Measurements from ENCODE around the gene CTIF.

Gene CTIF

DNA sequence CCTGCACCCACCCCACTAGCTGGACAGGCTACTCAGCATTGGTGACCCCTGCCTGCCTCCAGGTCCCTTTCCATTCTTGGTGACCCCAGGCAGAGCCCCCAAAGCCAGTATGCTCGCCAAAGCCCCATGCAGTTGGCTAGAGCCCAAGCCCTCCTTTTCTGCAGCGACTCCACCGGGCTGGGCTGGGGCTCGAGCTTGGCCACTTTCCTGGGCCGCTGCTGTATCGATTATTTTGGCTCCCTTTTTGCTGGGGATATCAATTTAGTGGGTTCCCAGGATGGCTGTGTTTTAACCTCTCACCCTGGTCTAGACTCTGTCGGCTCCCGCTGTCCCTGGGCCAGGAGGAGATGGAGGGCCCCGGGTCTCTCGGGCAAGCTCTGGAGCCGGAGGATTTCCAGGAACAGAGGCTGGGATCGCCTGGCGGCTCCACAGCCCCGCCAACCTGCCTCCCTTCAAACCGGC is 335.9 kb downstream of the CTIF start:
- DNase-seq (ENCODE audit: low read depth in 1 of 2, low spot score in 1 of 2), result no peak

GRCh38 chr18:48875314-48875941 is 336.6 kb downstream of the CTIF start:
- DNase-seq (ENCODE audit: low read depth in 1 of 2, low spot score in 1 of 2), result no peak

GRCh38 chr18:48875942-48876511 is 337.2 kb downstream of the CTIF start:
- DNase-seq (ENCODE audit: low read depth in 1 of 2, low spot score in 1 of 2), result no peak

GRCh38 chr18:48876590-48876989 is 337.8 kb downstream of the CTIF start:
- no peak for DNase-seq (ENCODE audit: low read depth in 1 of 2, low spot score in 1 of 2)

- no peak for DNase-seq (ENCODE audit: low read depth in 1 of 2, low spot score in 1 of 2)
These were observed 339.1 kb downstream of the CTIF start for GRCh38 chr18:48877941-48878340.

GRCh38 chr18:48878471-48878870 is 339.6 kb downstream of the CTIF start:
- DNase-seq (ENCODE audit: low read depth in 1 of 2, low spot score in 1 of 2), result no peak

DNA sequence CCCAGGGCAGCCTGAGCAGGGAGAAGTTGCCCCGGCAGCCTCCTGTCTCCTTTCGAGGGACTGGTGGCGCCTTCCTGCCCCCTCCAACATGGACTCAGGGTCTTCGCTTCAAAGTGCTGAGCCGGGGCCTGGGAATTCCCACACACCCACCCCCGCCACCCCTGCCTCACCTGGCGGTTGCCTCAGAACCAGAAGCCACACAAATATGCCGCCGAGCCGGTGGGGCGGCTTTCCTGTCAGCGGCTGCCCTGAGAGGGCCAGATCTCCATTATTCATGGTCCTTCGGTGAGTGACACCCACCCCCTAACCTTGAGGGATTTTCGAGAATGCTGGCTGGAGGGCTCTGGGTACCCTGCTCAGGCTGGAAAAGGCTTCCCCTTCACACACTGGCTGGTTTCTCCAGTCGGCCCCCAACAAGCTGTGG is 340.2 kb downstream of the CTIF start:
- no peak for DNase-seq (ENCODE audit: low read depth in 1 of 2, low spot score in 1 of 2)

DNA sequence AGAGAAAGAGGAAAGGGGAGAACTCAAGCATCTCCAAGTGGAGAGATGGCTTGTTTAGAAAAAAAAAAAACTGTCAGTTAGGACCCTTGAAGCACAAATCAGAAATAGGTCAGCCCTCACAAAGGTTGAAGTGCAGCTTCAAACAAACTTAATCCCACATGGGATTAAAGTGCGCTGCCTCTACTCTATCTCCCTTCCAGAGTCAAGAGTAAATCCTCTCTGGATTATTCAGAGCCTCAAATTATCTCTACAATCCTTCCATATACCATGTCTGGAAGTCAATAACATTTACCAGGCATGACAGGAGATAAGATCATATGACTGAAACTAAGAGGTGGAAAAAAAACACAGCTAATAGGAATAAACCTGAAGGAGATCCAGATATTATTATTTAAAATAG is 342.1 kb downstream of the CTIF start:
- DNase-seq (ENCODE audit: low read depth in 1 of 2, low spot score in 1 of 2), result no peak

DNA sequence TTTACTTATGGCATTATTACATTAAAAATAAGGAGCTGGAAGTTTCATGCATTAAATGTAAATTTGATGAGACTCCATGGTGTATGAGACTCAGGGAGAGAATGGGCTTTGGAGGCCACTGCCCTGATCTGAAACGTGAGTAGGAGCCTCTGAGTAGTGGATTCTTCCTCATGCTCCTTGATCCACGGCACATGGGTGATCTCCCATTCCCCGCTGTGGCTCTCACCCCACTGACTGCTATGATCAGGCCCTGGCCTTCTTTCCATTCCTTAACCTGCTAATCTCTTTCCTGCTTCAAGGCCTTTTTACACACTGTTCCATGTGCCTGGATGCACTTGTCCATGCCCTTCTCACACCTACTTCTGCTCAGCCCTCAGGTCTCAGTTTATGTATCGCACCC is 343.5 kb downstream of the CTIF start:
- no peak for DNase-seq (ENCODE audit: low read depth in 1 of 2, low spot score in 1 of 2)

GRCh38 chr18:48884306-48884705 is 345.5 kb downstream of the CTIF start:
- no peak for DNase-seq (ENCODE audit: low read depth in 1 of 2, low spot score in 1 of 2)

DNA sequence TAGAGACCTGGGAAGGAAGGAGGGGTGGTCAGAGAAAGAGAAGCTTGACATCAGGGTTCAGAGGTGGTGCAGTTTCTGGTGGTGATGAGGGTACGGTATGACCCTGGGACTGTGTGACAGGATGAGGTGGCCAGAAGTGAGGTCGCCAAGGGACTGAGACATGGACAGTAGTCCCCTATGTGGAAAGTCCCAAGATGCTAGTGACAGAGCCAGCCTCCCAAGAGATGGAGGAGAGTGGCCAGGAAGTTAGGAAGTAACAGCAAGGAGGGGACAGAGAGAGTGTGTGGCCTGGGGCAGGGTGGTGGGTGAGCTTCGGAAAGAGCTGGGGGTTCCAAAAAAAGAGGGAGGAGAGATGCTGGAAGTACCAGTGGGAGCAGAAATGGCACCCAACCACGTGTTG is 345.9 kb downstream of the CTIF start:
- DNase-seq (ENCODE audit: low read depth in 1 of 2, low spot score in 1 of 2), result no peak

GRCh38 chr18:48885266-48885923 is 346.6 kb downstream of the CTIF start:
- DNase-seq (ENCODE audit: low read depth in 1 of 2, low spot score in 1 of 2), result no peak

DNA sequence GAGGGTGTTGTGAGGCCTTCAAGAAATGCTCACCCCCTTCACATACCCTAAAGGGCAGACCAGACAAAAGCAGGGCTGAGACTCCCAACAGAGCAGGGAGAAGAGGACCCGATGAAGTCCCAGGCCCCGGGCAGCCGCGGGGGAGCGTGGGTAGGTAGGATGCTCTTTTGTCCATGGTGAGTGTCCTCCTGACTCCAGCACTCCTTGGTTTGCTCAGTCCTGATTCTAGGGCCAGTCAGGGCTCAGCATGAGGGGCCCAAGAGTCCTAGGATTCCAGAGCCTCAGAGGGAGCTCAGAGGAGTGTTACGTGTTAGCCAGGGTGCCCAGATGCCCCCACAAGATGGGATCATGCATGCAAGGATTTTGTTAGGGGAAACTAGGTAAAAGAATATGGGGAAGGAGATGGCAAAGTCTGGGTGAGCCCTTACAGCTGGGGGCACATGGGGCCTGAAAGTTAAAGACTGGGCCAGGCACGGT is 347.1 kb downstream of the CTIF start:
- DNase-seq (ENCODE audit: low read depth in 1 of 2, low spot score in 1 of 2), result no peak

- no peak for DNase-seq (ENCODE audit: low read depth in 1 of 2, low spot score in 1 of 2)
These were observed 347.9 kb downstream of the CTIF start for GRCh38 chr18:48886520-48887293.

DNA sequence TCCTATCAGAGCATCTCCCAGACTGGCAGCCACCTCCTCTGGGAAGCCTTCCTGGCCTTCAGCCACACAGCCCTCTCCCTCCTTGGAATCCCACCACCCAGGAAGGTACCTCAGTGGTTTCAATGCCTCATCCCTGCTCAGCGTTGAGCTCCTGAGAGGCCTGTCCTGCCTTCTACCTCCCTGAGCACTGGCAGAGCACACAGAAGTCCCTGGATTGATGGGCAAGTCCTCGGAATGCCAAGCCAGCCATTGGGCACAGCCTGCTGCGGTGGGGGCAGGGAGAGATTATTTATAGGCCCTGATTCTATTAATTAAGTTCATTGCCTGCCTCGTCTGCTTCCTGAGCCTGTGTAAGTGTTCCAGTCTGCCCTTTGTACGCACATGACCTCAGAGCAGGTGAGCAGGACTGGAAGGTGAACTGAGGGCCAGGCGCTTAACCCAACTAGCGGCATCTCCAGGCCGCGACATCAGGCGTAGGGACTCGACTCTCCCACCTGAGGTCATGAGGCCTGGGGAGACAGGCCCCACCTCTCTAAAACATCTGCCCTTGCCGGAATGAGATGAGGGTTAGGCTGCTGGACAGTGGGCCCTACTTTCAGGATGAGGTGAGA is 348.6 kb downstream of the CTIF start:
- DNase-seq (ENCODE audit: low read depth in 1 of 2, low spot score in 1 of 2), result no peak

DNA sequence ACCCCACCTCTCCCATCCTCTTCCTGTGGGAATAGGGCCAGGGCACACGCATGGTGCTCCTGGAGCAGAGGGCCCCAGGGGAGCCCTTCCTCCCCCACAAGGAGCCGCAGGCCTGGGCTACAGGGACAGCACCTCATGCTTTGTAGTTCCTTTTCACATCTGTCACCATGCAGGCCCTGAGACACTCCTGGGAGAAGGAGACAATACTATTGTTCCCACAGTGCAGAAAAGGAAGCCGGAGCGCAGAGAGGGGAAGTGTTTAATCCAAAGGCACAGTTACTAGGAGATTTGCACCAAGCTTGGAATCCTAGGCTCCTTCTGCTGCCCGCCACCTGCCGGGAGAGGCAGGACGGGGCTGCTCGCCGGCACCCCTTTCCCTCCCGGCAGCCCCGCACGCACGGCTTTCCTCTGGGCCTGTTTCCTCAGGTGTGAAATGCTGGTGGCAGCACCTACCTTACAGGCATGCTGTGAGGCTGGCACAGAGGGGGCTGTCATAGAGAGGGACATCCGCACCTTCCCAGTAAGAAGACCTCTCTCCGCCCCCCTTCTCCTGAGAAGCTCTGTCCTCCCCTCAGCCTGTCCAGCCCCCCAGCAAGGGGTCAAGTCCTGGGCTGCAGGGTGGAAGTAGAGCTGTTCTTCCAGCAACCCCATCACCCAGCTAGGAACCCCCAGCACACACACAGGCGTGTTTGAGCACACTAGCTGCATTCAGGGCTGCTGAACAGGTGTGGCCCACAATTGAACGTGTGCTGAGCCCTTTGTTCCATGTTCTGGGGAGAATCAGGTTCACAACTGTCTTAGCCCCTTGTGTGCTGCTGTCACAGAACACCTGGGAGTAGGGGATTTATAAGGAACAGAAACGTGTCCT is 349.3 kb downstream of the CTIF start:
- no peak for DNase-seq (ENCODE audit: low read depth in 1 of 2, low spot score in 1 of 2)

GRCh38 chr18:48888773-48889080 is 349.9 kb downstream of the CTIF start:
- no peak for DNase-seq (ENCODE audit: low read depth in 1 of 2, low spot score in 1 of 2)

DNA sequence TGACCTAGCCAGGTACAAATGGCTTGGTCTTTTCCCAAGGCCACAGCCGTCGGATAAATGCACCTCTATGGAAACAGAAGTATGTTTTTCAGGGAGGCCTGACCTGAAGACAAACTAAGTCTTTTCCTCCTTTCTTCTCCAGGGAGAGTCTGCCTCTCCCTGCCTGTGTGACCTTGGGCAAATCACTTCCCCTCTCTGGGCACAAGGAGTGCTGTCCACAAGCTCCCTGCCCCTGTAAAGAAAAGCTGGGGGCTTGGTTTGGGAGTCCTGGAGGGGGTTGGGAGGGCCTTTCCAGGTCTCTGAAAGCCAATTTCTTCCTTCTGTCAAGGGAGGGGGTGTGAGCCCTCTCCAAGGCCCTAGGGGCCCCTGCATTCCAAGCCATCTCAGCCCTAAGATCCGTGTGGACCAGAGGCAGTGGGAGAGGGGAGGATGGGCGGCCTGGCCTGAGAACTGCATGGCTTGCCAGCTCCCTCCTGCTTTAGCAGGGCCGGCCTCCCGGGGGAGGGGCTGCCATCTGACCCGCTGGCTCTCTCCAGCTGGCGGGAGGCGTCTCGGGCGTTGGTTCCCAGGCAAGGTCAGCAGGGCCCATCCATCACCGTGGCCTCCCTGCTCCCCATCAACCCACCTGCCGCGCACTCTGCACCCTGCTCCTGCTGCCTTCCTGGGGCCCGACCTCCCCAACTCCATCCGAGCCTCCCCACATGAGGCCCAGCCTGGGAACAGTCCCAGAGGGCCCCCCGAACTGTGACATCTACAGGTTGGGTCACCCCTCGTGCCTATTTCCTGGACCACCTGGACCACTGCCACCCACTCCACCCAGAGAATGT is 350.5 kb downstream of the CTIF start:
- no peak for DNase-seq (ENCODE audit: low read depth in 1 of 2, low spot score in 1 of 2)

DNA sequence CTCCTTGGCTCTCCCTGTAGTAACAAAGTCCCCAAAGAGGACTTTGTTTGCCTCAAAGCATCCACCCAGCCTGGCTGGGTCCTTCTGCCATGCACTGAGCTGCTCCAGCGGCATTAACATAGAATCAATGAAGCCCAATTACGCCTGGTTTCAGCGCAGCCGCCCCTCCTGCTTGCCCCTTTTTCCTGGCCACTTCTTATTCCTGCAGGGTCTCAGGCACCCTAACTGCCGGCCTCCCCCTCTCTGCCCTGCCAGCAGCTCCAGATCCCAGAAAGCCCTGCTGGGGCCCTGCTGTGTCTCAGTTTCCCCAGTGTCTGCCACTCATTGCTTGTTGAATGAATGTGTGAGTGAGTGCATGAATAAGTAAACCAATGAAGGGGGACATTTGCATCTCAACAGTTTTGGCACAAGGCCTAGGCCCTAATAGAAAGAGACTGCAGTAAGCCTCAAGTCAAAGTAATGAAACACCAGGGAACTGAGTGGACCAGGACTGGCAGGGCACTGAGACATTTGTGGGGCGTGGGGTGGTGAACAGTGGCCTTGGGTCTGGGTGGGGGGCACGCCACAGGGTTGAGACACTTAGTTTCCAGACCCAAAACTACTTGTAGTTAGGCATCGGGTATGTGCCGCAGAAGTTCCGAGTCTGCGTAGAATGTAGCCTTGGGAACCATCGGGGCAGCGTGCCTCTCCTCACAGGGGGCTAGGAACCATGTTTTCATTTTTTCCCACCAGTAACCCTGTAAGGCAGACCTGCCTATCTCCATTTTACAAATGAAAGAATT is 351.3 kb downstream of the CTIF start:
- DNase-seq (ENCODE audit: low read depth in 1 of 2, low spot score in 1 of 2), result no peak
